ENCODE data around the gene UGGT2. TPM values are rescaled to one million over a fixed set of nuclear protein-coding genes. Genes with fewer than 3 reads are reported as not detected.
A peak's percentile ranks its signal among the peaks of the same experiment; 100 is the strongest.
"Not testable (repeated sequence)": the region's sequence is repeated elsewhere in the genome, so short reads cannot be mapped to it uniquely, and the experiment has no call there.

Gene UGGT2
- 10 to 100 TPM; 39.2 to 47.3 (median 42.6) TPM for polyA plus RNA-seq (ENCODE audit: insufficient read length in 4 of 4)

GRCh38 chr13:96053003-96053703 is at the start of gene UGGT2:
UGGT2 (minus strand) TSS chr13:96053401; CDS start chr13:96053312, 89 bp downstream.
- peak; percentile 83 to 87 (median 86) for DNase-seq (ENCODE audit: low read depth in 4 of 4, low spot score in 3 of 4)

GRCh38 chr13:96100457-96101220 is 47.4 kb upstream of the UGGT2 start:
- DNase-seq (ENCODE audit: low read depth in 4 of 4, low spot score in 3 of 4): no peak

GRCh38 chr13:96093296-96094006 is 40.2 kb upstream of the UGGT2 start:
- no peak for DNase-seq (ENCODE audit: low read depth in 4 of 4, low spot score in 3 of 4)

GRCh38 chr13:96091164-96092117 is 38.2 kb upstream of the UGGT2 start:
- DNase-seq (ENCODE audit: low read depth in 4 of 4, low spot score in 3 of 4): no peak

- no peak for DNase-seq (ENCODE audit: low read depth in 4 of 4, low spot score in 3 of 4)
Measured at GRCh38 chr13:96090240-96091101, 37.3 kb upstream of the UGGT2 start.

GRCh38 chr13:96089749-96090239 is 36.6 kb upstream of the UGGT2 start, which contains the start of gene HS6ST3:
HS6ST3 (plus strand) TSS chr13:96090107.
- no peak for DNase-seq (ENCODE audit: low read depth in 4 of 4, low spot score in 3 of 4)

- DNase-seq (ENCODE audit: low read depth in 4 of 4, low spot score in 3 of 4): no peak
Measured at GRCh38 chr13:96089139-96089538, 35.9 kb upstream of the UGGT2 start.

- no peak for DNase-seq (ENCODE audit: low read depth in 4 of 4, low spot score in 3 of 4)
Measured at GRCh38 chr13:96086736-96087135, 33.5 kb upstream of the UGGT2 start.

GRCh38 chr13:96082640-96083039 is 29.4 kb upstream of the UGGT2 start:
- no peak for DNase-seq (ENCODE audit: low read depth in 4 of 4, low spot score in 3 of 4)

- no peak for DNase-seq (ENCODE audit: low read depth in 4 of 4, low spot score in 3 of 4)
Measured at GRCh38 chr13:96081888-96082287, 28.7 kb upstream of the UGGT2 start.

- DNase-seq (ENCODE audit: low read depth in 4 of 4, low spot score in 3 of 4): no peak
Measured at GRCh38 chr13:96080676-96081075, 27.5 kb upstream of the UGGT2 start.

GRCh38 chr13:96075953-96076543 is 22.8 kb upstream of the UGGT2 start:
- DNase-seq (ENCODE audit: low read depth in 4 of 4, low spot score in 3 of 4): no peak

- no peak for DNase-seq (ENCODE audit: low read depth in 4 of 4, low spot score in 3 of 4)
Measured at GRCh38 chr13:96072392-96072791, 19.2 kb upstream of the UGGT2 start.

- no peak for DNase-seq (ENCODE audit: low read depth in 4 of 4, low spot score in 3 of 4)
Measured at GRCh38 chr13:96071504-96071903, 18.3 kb upstream of the UGGT2 start.

- no peak for DNase-seq (ENCODE audit: low read depth in 4 of 4, low spot score in 3 of 4)
Measured at GRCh38 chr13:96068729-96069128, 15.5 kb upstream of the UGGT2 start.

- DNase-seq (ENCODE audit: low read depth in 4 of 4, low spot score in 3 of 4): no peak
Measured at GRCh38 chr13:96065849-96066248, 12.6 kb upstream of the UGGT2 start.

- peak in 2 of 4 donors; percentile 16 to 30 for DNase-seq (ENCODE audit: low read depth in 4 of 4, low spot score in 3 of 4)
Measured at GRCh38 chr13:96052656-96053002, 572 bp downstream of the UGGT2 start.

GRCh38 chr13:96051946-96052345 is 1.3 kb downstream of the UGGT2 start:
- DNase-seq (ENCODE audit: low read depth in 4 of 4, low spot score in 3 of 4): not testable (repeated sequence)

GRCh38 chr13:96051491-96051890 is 1.7 kb downstream of the UGGT2 start:
- not testable (repeated sequence) for DNase-seq (ENCODE audit: low read depth in 4 of 4, low spot score in 3 of 4)
